Colonic mucosa (tissue), 4 donors: Measurements from ENCODE around the gene NAXD. TPM values are rescaled to one million over a fixed set of nuclear protein-coding genes. Genes with fewer than 3 reads are reported as not detected.
A peak's percentile ranks its signal among the peaks of the same experiment; 100 is the strongest.

Experiments
- DNase-seq: peaks from one replicate; pipeline ENCODE4 v3.0.0-alpha.2; 2020
- H3K27ac ChIP-seq: fragments of 200-600 bp; one replicate; pipeline ENCODE4 v1.8.0; 2021
- H3K27me3 ChIP-seq: fragments of 200-600 bp; one replicate; pipeline ENCODE4 v1.8.0; 2021
- H3K36me3 ChIP-seq: fragments of 200-600 bp; one replicate; pipeline ENCODE4 v1.8.0; 2021
- H3K4me1 ChIP-seq: fragments of 200-600 bp; one replicate; pipeline ENCODE4 v1.8.0; 2021; ENCODE audit warnings: mild to moderate bottlenecking
- H3K4me3 ChIP-seq: fragments of 200-600 bp; one replicate; pipeline ENCODE4 v1.8.0; 2021
- H3K9ac ChIP-seq, 2 donors: one replicate each; pipeline ENCODE4 v1.7.0; 2013; ENCODE audit warnings: control low read depth in 2 of 2, low read depth in 2 of 2, low read length in 2 of 2
- H3K9me3 ChIP-seq: fragments of 200-600 bp; one replicate; pipeline ENCODE4 v1.8.0; 2021
- intact Hi-C: fragments of 100-400 bp; cut with DNase I; formaldehyde crosslinking; loops from one replicate; pipeline ENCODE4 v1.14.1; 2022
- total RNA-seq, 2 donors: library from RNA; stranded (reverse); fragmentation: NEBNext Ultra II Directional in 1 of 2; extraction: Animal tissue kit (Norgen Biotek cat#: 25700) in 1 of 2; gene quantifications; one replicate each; pipeline ENCODE4 v1.2.1, GENCODE V29; 2021
- TF ChIP-seq, protein P1 (sequence below): fragments of 200-600 bp; IDR thresholded peaks from one replicate; pipeline ENCODE4 v1.8.0; 2022; ENCODE audit warnings: antibody characterized with exemption, mild to moderate bottlenecking
- donor health status: healthy.
- donor health status: DM: no; HTN: no; CAD: no.
- donor health status: DM: no; HTN: no; CAD: no.

The NAXD gene
- total RNA-seq, 2 donors from 2014 or later = 36.7 to 40.4 TPM

DNA sequence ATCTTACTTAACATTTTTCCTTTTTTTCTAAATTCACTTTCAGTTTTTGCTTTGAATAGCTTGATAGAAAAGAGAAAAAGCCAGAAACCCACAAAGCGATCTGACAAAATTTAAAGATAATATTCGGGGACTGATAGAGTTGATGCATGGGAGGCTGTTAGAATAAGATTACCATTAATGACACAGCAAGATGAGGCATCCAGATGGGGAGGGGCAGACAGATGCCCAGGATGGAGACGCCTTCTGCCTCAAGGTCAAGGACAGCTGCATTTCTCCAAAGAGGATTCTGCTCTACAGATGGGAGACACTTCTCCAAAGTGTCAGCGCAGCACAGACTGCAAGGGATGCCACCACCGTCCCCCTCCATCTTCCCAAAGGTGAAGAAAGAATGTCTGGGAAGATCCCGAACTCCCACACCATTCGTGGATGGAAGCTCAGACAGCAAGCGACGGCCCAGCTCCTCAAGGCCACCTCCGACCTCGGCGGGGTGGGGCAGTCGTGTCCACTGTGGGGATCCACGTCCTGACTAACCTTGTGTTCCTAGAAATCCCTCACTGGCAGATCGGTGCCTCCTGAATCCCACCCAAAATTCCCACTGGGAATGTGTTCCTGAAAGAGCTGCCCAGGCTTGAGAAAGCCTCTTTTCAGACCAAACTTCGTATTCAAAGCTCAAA is 32.9 kb downstream of the NAXD start:
- TF ChIP-seq, protein P1, sequence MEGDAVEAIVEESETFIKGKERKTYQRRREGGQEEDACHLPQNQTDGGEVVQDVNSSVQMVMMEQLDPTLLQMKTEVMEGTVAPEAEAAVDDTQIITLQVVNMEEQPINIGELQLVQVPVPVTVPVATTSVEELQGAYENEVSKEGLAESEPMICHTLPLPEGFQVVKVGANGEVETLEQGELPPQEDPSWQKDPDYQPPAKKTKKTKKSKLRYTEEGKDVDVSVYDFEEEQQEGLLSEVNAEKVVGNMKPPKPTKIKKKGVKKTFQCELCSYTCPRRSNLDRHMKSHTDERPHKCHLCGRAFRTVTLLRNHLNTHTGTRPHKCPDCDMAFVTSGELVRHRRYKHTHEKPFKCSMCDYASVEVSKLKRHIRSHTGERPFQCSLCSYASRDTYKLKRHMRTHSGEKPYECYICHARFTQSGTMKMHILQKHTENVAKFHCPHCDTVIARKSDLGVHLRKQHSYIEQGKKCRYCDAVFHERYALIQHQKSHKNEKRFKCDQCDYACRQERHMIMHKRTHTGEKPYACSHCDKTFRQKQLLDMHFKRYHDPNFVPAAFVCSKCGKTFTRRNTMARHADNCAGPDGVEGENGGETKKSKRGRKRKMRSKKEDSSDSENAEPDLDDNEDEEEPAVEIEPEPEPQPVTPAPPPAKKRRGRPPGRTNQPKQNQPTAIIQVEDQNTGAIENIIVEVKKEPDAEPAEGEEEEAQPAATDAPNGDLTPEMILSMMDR = no peak
- H3K9ac ChIP-seq = no peak overlapping the region
- peak; percentile 11 for DNase-seq
- no peak overlapping the region for H3K4me3 ChIP-seq
- H3K4me1 ChIP-seq = no peaks in the 10 kb centered on the region
- intact Hi-C loops = no loop called here
- H3K36me3 ChIP-seq = no peaks in the 10 kb centered on the region
- H3K27ac ChIP-seq = no peak overlapping the region
- no peaks in the 10 kb centered on the region for H3K9me3 ChIP-seq
- no peaks in the 10 kb centered on the region for H3K27me3 ChIP-seq

DNA sequence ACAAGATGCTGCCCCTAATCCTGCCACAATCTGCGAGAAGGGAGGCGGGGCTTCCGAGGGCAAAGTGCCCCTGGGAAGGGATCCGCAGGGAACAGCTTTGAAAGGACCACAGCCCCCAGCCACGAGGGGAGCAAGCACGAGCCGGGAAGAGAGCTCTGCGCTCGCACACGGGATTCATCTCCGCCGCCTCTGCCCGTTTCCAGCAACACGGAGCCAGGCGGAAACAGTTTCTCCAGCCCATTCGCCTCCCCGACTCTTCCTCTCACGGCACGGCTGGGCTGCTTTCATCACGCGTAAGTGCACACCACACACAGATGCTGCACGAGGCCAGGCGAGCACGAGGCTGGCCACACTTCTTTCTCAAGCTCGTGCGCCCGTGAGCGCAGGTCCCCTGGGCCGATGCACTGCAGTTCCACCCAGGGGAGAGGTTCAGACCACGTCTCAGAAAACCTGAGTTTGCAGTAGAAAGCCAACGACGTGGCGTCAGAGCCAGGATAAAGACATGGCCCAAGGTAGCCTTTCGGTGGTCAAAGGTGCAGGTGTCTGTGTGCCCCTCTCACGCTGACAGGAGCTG is 33.6 kb downstream of the NAXD start:
- DNase-seq = peak; percentile 16
- Histone ChIP-seq H3K4me1 (no peaks in the 10 kb centered on the region), H3K27ac (no peak overlapping the region), H3K36me3 (no peaks in the 10 kb centered on the region), H3K27me3 (no peaks in the 10 kb centered on the region), H3K9ac (no peak overlapping the region), H3K4me3 (no peak overlapping the region), H3K9me3 (no peaks in the 10 kb centered on the region)
- TF ChIP-seq, protein P1 = no peak
- intact Hi-C loops = no loop called here

DNA sequence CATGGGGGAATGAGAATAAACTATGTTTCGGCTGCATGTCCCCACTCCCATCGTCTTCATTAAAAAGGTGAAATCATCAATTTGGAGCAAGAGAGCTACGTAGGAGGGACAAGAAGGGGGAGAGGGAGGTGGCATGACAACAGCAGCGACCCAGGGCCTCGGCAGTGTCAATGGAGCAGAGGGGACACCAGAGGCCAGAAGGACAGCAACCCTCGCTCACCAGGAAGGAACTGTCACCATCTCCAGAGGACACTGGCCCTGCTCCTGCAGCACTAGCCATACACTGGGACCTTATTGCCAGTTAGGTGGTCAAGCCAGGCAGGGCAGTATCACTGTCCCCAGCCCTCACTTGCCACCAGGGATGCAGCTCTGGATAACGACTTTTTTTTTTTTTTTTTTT is 34.2 kb downstream of the NAXD start:
- Histone ChIP-seq H3K36me3 (no peaks in the 10 kb centered on the region), H3K27me3 (no peaks in the 10 kb centered on the region), H3K9me3 (no peaks in the 10 kb centered on the region), H3K27ac (no peak overlapping the region), H3K9ac (no peak overlapping the region), H3K4me1 (no peaks in the 10 kb centered on the region), H3K4me3 (no peak overlapping the region)
- intact Hi-C loops = no loop called here
- TF ChIP-seq, protein P1 = no peak
- DNase-seq = no peak

DNA sequence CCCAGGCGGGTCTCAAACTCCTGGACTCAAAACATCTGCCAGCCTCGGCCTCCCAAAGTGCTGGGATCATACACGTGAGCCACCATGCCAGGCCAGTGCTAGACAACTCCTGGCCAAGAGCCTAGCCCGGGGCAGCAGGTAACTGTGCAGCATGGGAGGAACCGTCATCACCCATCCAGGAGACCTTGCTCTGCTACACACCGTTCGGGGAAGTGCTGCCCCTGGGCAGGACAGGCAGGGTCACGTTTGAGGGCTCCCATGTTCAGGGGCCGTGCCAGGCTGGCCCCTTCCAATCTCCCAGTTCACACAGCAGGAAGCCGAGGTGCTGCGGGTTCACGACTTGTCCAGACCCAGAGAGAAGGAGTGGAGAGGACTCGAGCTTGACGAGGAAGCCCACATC is 35.1 kb downstream of the NAXD start:
- H3K27ac ChIP-seq = no peak overlapping the region
- H3K9me3 ChIP-seq = no peaks in the 10 kb centered on the region
- H3K27me3 ChIP-seq = no peaks in the 10 kb centered on the region
- no peaks in the 10 kb centered on the region for H3K4me1 ChIP-seq
- TF ChIP-seq, protein P1 = no peak
- intact Hi-C loops = no loop called here
- no peak overlapping the region for H3K4me3 ChIP-seq
- no peak overlapping the region for H3K9ac ChIP-seq
- DNase-seq = peak; percentile 15
- no peaks in the 10 kb centered on the region for H3K36me3 ChIP-seq

DNA sequence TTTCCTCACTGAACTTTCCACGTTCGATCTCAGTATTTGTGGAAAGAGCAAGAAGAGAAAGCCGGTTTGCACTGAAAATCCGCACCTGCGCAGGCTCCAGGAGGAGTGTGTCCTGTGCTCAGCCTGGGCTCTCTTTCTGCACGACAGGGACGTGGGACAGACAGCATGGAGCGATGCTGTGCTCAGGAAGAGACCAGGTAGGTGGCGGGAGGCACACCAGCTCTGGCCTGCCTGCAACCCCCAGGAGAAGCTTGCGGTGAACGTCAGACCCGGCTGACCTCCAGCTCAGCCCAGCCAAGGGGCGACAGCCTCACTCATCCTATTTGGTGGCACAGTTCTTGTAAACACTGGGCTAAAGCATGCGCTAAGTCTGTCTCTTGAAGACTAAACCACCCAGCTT is 35.9 kb downstream of the NAXD start:
- Histone ChIP-seq H3K4me1 (no peaks in the 10 kb centered on the region), H3K27ac (no peak overlapping the region), H3K9me3 (no peaks in the 10 kb centered on the region), H3K27me3 (no peaks in the 10 kb centered on the region), H3K36me3 (no peaks in the 10 kb centered on the region), H3K4me3 (no peak overlapping the region), H3K9ac (no peak overlapping the region)
- TF ChIP-seq, protein P1 = no peak
- intact Hi-C loops = no loop called here
- DNase-seq = no peak
